ENCODE results near the gene VPS50.
A peak's percentile ranks its signal among the peaks of the same experiment; 100 is the strongest.

Gene VPS50, protein sequence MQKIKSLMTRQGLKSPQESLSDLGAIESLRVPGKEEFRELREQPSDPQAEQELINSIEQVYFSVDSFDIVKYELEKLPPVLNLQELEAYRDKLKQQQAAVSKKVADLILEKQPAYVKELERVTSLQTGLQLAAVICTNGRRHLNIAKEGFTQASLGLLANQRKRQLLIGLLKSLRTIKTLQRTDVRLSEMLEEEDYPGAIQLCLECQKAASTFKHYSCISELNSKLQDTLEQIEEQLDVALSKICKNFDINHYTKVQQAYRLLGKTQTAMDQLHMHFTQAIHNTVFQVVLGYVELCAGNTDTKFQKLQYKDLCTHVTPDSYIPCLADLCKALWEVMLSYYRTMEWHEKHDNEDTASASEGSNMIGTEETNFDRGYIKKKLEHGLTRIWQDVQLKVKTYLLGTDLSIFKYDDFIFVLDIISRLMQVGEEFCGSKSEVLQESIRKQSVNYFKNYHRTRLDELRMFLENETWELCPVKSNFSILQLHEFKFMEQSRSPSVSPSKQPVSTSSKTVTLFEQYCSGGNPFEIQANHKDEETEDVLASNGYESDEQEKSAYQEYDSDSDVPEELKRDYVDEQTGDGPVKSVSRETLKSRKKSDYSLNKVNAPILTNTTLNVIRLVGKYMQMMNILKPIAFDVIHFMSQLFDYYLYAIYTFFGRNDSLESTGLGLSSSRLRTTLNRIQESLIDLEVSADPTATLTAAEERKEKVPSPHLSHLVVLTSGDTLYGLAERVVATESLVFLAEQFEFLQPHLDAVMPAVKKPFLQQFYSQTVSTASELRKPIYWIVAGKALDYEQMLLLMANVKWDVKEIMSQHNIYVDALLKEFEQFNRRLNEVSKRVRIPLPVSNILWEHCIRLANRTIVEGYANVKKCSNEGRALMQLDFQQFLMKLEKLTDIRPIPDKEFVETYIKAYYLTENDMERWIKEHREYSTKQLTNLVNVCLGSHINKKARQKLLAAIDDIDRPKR

DNA sequence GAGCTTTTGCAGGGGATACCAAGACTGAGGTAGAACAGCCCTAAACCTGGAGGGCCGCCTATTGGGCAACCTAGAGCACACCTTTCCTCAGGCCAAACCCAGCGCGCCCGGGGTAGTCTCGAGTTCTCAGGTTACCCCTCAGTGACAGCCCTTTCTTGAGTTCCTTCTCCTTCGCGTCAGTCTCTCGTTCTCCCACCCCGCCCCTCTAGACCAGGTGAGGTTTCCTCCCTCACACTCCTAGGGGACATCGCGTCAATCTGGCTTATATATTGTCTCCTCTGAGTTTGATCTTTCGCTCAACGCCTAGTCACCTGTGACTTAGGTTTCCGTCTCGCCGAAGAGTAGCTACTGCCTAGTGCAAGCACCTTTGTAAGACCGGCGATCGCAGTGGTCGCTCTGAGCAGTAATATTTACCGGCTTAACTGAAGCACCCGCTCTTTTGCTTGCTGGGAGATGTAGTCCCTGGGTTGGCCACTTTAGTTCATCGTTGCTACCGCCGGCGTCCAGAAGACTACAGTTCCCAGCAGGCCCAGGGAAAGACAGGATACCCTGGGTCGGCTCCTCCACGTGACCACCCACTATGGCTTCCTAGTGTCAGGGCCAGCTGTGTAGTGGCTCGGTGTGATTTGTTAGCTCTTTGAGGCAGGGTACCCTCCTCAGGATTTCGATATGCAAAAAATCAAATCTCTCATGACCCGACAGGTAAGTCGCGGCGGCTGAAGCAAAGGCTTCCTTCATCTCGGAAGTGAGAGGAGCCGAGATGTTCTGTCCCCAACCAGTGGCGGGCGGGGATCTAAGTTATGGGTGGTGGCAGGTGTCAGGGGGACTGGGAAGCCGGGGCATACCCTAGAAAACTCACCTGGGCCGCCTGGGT is at the start of gene VPS50:
Gene VPS50 (plus strand): TSS at position 568 of the 874 bp plus-strand sequence. CDS start 102 bp downstream, at position 670.
- DNase-seq = peak; percentile 97

DNA sequence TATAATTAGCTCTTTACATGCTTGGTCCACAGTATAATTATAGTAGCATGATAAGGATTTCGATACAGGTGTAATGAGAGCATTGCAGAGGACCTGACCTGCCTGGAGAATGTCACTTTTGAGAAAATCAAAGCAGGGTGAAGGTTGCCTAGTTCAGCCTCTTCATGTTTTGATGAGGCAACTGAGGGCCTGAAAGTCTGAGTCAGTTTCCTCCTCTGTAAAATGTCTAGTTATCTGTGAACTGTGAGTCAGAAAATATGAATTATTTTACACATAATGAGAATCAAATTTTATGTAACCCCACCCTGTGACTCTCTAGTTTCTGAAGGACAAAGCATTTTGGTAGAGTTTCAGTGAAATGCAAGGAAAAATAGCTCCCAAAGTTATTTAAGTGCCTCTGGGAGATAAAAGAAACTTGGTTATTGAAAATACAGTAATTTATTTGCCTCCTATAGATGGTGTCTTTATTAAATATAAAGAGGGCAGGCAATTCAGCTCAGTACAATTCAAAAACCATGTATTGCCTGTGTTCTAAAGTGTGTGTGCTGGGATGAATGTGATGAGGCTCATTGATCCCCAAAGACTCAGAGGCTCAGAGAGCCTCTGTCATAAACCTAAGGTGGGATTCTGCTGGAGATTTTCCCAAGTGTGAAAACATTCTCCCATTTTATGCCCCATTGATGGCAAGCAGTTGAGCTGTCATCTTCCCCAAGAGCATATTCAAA is 46.7 kb upstream of the VPS50 start:
- DNase-seq = no peak

DNA sequence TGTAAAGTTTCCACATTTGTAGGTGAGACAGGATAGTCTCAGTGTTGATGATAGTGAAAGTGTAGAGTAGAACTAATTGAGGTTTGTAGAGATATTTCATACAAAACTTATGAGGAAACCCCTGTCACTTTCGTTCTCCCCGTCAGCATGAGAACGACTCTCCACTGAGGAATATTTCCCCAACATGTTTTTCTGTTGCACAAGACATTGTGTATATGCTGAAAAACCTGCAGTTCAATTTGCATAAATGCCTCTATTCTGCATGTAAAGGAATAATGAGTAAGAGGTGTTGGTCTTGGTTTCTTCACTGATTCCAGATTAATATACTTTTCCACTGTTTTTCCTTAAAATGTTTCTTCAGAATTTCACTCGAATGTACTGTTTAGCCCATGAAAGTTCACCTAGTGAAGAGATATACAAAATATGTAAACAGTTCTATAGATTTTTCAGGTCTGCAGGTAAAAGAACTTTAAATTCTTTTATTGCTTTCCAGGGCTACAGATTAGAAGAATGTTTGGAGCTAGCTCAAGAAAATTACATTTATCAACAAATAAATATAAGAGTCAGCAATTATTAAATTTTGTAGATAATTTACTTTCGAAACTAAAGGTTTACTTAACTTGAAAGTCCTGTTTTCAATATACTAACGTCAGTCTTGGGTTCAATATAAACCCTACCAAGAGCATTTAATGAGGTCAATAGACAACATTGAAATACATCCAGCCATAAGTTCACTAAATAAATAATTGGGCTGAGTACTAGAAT is 43.1 kb upstream of the VPS50 start:
- DNase-seq = no peak

DNA sequence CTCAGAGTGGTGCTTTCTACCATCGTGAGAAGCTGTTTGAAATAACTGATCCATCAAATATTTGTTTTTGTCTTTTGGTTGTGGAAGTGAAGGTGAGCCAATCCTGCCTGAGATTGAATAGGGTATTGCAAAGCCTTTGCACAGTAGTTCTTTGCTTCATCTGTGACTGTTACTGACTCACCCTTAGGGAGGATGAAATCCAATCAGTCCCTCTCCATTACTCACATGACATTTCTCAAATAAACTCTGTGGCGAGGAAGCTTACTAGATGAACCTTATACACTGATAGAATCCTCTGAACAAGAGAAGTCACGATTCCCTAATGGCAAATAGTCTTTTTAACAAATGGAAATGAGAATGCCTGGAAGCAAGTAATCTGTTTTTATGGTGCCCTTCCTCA is 37.8 kb upstream of the VPS50 start:
- DNase-seq = no peak

DNA sequence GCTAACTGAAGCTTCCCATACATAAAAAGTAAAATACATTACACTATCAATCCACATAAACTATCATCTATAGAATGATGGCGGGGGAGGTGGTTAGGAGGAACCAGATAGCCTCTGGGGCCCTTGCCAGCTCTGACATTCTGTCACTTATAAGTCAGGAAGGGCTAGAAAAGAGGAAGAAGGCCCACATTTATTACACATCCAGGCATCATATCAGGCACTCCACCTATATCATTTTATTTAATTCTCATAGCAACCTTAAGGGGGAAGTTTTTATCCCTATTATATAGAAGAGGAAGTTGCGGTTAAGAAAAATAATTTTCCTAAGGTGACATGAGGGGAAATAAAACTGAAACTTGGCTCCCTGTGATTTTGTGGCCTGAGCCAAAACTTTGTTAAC is 35.8 kb upstream of the VPS50 start:
- DNase-seq = peak; percentile 31

DNA sequence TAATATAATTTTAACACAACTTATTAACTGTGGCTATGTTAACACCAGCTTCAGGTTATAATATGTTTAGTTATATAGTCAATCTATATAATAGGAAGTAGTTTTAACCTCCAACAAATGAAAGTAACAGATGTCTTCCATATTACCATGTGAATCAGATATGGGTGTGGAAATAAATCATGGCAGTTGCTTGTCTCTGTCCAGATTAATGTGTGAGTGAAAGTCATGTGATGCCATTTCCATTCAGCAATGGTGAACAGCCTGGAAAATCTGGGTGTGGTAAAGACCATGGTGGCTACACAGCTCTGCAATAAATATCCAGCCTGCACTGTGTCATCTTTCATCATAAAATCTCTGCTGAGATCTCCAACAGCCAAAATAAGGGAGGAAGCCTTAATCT is 33.7 kb upstream of the VPS50 start:
- DNase-seq = no peak

DNA sequence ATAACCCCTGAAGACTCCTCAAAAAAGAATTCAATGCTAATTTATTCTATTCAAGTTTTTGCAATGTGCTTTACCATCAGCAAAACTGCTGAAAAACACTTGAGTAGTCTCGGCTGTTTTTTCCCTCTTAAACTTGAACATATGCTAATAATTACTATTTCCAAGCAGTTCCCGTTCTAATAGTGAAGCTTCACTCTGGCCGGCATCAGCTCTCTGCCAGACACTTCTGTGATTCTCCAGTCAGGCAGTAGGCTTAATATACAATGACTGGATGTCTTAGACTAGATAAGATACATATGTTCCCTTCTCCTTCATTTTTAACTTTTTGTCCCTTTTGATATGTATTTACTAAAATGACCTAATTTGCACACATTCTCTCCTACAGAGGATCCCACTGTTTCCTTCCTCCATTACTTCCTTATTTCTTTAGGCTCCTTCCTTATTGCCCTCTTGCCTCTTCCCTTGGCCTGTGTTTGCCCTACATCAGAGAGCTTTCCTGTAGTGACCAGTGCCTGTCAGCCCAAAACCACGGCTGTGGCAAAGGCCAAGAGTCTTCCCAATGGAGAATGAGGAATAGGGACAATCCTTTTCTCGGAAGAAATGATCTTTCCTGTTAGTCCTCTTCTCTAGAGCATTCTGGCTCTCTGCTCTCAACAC is 29.4 kb upstream of the VPS50 start:
- DNase-seq = no peak

DNA sequence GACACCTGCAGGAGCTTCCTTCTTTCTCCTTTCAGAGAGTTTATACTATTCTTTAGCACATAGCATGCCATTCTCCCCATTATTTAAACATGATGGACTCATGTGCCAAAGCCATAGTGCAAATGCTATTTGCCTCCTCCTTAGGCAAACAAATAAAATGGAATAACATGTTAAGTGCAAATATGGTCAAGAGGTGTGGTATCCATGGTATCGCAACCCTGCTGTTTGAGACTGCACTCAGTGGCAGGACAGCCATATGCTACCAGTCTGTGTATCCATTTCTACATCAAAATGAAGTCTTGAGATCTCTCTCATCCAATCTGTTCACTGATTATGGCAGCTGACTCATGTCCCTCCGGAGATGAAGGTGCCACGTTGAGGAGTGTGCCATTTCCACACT is 28.7 kb upstream of the VPS50 start:
- DNase-seq = no peak

DNA sequence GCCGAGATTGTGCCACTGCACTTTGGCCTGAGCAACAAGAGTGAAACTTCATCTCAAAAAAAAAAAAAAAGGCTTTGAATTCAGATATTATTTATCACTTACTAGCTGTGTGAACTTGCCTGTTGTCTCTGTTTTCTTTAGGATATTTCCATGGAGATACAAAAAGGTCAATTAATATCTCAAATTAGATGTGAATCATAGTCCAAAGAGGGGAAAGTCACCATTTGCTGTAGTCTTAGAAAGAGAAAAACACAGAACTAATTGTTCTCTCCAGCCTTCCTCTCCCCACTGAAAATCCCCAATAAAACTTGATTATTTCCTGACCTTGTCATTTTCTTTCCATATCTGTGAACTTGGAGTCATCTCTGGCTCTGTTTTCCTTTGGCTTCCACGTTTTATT is 27.1 kb upstream of the VPS50 start:
- DNase-seq = no peak

DNA sequence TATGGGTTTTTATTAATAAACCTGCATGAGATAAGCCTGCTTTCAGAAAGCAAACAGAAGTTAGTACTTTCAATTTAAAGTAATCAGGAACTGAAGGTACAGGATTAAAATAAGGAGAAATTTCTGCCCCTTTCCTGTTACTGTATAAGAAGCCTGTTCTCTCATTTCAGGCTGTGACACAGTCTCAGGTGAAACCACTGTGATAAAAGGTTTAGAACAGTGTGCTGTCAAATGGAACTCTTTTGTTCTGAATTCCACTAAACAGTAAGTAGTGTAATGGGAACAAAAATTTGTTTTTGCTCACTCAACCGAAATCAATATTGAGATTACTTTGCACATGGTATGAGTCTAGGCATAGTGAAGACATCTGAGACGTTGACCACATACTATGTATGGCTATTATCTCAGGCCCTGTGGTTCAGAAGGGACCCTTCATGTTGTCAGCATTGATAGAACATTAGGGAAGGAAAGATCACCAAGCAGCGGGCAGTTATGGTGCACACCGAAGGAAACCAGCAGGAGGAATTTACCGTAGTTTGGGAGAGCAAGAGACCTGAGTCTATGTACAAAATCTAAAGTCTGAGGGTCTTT is 20.8 kb upstream of the VPS50 start:
- no peak for DNase-seq

DNA sequence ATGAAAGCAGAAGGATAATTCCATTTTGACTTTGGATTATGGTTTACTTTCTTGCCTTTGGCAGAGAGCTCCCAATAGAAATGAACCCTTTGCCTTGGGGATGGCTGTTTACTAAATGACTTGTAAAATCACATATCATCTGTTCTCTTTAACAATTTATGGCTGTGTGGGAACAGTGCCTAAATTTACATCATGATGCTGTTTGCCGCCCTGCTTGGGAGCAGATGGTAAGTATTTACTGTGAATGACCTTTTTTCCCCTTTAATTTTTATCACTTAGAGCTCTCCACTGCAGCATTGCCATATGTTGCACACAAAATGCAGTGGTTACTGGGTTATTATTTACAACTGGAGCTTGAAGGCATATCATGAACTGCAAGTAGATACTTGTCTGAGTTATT is 19.3 kb upstream of the VPS50 start:
- no peak for DNase-seq

DNA sequence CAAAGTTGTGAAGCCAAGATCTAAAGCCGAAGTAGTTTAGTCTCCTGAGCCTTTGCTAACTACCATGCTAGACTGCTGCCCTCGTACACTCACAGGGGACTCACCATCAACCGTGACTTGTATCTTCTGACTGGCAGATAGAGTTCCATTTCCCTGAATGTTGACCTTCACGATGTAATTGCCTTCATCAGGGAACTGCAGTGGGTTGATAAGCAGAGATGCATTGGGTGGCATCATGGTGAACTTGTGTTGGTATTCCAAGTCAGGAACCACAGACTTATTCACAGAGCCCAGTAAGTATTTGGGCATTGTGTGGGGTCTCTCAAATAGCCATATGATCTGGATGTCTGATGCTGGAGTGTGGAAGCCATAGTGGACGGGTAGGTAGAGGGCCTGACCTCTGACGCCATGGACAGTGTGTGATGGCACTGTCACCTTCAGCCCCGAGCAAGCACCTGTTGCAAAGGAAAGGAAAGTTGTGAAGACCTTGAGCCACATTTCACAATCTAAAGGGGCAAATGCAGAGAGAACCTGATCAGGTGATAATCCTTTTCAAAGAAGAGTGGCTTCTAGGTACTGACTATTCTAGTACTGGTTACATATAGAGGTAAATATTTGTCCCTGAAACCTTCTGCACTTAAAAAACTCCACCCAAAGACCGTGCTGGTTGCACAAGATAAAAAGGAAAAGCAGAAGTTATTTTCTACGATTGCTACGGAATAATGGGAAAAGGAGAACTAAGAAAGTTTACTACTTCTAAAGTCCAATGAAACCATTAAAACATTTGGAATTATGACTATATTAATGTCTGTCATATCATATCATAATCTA is 13.0 kb upstream of the VPS50 start:
- DNase-seq = no peak

DNA sequence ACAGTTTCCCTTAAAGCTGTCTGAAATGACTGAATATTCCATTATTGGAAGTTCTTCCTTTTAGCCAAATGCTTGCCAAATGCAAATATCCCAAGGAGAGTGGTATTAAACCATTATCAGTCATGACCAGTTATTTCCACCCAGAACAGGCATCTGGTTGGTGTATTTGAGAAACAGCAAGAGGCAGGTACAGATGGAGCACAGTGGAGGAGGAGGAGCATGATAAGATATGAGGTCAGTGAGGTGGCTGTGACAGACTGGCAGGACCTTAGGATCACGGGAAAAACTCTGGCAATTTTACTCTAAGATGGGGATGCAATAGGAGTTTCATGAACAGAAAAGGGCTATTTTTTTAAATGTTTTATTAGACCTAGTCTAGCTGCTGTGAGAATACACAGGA is 12.3 kb upstream of the VPS50 start:
- DNase-seq = no peak

DNA sequence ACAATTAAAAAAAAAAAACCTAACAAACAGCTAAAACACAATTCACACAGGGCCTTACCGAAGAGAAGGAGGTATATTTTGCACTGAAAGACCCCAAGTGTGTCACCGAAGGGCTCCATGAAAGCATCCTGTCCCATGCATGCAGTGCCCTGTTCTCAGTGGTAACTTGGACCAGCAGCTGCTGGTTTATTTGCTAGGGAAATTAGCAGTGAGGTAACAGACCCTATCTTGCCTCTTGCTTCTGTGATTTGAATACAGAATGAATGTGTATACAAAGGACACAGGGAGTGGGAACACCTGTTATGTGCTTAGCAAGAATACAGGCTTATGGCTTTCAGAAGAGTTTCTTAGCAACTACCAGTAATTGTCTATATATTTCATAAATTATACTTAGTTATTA is 5.9 kb upstream of the VPS50 start, which contains the start of gene HEPACAM2:
Gene HEPACAM2 (minus strand): TSS at position 160 of the 400 bp plus-strand sequence.
- no peak for DNase-seq

DNA sequence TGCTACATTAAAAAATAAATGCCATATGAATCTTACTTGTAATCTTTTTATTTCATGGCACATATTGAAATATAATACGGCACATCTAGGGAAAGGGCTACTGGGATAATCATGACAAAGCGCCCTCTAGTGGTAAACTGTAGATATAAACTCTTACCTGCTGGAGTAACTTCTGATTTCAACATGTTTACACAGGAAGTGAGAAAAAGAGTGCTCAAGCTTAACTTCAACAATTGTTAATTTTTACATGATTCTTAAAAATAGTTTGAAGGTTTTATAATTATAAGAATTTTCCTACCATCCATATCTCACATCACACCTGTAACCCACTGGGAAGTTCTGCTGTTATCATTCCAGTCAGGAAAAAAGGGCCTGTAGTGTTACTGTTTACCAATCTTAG is 3.9 kb upstream of the VPS50 start:
- DNase-seq = peak; percentile 77

DNA sequence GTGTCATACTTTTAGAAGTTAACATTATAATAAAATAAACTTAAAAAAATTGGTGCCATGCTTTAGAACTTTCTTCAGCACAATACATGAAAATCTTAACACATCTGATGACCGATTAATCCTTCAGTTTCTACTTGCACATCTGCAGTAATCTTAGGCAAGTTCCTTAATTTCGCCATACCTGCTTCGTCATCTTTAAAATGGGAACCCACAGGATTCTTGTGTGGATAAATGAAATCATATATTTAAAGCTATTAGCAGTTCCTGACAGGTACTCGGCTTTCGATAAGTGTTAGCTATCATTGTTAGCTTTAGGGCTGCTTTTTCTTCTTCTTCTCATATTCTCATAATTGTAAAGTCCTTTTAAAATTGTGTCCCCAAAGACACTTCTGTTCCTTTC is 907 bp upstream of the VPS50 start:
- peak; percentile 25 for DNase-seq

DNA sequence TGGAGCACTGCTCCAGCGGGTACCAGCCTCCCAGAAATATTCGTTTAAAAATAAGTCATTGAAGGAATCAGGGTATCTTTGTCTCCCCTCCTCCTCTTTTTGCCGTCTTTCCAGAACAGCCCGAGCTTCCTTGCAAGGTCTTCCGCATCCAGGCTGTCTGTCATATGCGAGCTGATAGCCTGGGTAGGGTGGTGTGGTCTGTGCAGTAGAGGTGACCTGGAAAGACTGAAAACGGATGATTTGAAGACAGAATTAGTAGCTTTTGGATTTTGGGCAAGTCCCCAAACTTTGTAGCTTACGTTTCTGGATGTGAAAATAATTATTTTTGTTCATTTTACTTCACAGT is 480 bp downstream of the VPS50 start:
- peak; percentile 26 for DNase-seq

DNA sequence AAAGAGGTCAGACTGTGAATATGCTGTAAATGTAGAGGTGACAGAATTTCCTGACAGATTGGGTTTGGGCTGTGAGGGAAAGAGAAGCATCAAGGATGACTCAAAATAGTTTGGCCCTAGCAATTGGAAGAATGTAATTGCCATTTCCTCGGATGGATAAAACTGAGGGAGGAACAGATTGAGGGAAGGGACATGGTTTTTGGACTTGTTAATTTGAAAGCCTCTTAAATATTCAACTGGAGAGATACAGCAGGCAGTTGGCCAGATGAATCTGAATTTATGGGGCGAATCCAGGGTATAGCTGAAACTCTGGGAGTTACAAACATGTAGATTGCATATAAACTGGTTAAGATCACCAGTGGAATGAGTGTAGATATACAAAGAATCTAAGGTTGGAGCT is 3.4 kb downstream of the VPS50 start:
- DNase-seq = no peak

DNA sequence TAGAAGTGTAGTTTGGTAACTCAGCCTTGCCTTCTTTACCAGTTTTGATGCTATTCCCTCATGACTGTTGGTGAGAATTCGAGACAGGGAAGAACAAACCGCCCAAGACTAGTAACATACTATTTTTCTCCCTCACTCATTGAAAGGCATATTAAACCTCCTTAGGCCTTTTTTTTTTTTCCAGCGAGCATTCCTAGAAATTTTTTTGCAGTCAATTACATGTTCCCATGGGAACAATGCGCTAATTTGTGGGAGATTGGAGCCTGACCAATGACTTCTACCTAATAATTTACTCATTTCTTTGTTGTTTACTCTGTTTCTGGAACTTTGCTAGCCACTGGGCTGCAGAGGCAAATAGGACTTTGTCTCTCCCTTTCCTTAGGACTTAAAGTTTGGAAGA is 6.0 kb downstream of the VPS50 start:
- DNase-seq = no peak

DNA sequence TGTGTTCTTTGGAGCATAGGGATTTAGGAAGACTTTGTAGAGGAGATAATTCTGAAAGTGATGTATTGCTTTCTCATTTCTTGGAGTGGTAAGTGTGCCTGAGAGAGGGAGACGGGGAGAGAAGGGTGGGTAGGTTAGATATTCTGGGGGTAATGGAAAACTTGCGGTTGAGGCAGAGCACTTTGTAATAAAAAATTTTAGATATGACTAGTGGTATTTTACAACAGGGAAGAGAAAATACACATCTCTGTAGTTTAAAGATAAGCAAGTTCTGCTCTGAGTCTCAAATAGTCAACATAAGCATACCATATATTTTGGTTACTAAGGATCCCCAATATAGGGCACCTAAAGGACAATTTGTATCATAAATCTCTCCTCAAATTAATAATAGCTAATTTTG is 6.6 kb downstream of the VPS50 start:
- DNase-seq = no peak

Measured in RPMI8226 (cell line).